SK-N-SH (cell line): ENCODE results near the gene FAM120A.

Experiments
- CTCF ChIP-seq: fragments of 200-600 bp; sonication (generic); IDR thresholded peaks from 2 replicates; pipeline ENCODE4 v1.6.1; 2017; ENCODE audit warnings: antibody characterized with exemption, mild to moderate bottlenecking, moderate library complexity
- ELF1 ChIP-seq: IDR thresholded peaks from 2 replicates; pipeline ENCODE4 v1.4.0; 2012
- MXI1 ChIP-seq: IDR thresholded peaks from 2 replicates; pipeline ENCODE4 v1.6.1; 2012; ENCODE audit warnings: mild to moderate bottlenecking, low read depth, low read length, improper control_type of control experiment
- TCF12 ChIP-seq: IDR thresholded peaks from 2 replicates; pipeline ENCODE4 v1.4.0; 2012
- TEAD4 ChIP-seq: IDR thresholded peaks from 2 replicates; pipeline ENCODE4 v1.4.0; 2012; ENCODE audit warnings: mild to moderate bottlenecking, borderline replicate concordance; ENCODE audit not compliant: insufficient read depth
- TF ChIP-seq, protein P1 (sequence below): fragments of 150-350 bp; IDR thresholded peaks from 2 replicates; pipeline ENCODE4 v1.6.1; 2017; ENCODE audit warnings: antibody characterized with exemption, low read length, low read depth, borderline replicate concordance
- TF ChIP-seq, protein P2 (sequence below): IDR thresholded peaks from 2 replicates; pipeline ENCODE4 v1.4.0; 2012; ENCODE audit warnings: low read depth, borderline replicate concordance

DNA sequence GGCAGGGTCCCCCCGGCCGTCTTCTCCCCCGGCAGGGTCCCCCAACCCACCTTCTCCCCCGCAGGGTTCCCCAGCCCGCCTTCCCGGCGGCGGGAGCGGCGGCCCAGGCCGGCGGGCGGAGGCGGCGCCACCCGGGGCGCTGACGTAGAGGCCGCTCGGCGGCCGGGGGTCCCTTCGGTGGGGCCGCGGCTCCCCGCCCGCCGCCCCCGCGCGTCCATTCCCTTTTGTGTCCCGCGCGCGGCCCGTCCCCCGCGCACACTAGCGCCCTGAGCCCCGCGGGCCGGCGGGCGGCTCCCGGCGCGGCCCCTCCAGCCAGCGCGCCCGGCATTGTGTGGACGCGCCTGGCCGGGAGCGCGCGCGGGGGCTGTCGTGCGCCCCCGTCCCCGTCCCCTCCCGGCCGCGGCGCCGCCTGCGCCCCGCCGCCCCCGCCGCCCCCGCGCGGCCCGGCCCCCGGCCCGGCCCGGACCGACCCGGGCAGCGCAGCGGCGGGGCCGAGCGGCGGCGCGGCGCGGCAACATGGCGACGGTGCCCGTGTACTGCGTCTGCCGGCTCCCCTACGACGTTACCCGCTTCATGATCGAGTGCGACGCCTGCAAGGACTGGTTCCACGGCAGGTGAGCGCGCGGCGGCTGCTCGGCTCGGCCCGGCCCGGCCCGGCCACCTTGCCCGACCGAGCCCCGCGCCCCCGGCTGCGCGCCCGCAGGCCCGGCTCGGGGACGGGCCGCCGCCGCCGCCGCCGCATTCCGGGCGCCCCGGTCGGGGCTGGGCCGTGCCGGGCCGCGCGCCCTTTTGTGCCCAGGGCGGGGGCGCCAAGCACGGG, 125.0 kb downstream of the FAM120A start, which contains the start of gene PHF2:
- TF ChIP-seq ELF1 = no peak
- TF ChIP-seq CTCF = no peak
- TF ChIP-seq TCF12 = no peak
- TF ChIP-seq, protein P1, sequence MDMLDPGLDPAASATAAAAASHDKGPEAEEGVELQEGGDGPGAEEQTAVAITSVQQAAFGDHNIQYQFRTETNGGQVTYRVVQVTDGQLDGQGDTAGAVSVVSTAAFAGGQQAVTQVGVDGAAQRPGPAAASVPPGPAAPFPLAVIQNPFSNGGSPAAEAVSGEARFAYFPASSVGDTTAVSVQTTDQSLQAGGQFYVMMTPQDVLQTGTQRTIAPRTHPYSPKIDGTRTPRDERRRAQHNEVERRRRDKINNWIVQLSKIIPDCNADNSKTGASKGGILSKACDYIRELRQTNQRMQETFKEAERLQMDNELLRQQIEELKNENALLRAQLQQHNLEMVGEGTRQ = no peak
- TF ChIP-seq TEAD4 = no peak
- TF ChIP-seq, protein P2, sequence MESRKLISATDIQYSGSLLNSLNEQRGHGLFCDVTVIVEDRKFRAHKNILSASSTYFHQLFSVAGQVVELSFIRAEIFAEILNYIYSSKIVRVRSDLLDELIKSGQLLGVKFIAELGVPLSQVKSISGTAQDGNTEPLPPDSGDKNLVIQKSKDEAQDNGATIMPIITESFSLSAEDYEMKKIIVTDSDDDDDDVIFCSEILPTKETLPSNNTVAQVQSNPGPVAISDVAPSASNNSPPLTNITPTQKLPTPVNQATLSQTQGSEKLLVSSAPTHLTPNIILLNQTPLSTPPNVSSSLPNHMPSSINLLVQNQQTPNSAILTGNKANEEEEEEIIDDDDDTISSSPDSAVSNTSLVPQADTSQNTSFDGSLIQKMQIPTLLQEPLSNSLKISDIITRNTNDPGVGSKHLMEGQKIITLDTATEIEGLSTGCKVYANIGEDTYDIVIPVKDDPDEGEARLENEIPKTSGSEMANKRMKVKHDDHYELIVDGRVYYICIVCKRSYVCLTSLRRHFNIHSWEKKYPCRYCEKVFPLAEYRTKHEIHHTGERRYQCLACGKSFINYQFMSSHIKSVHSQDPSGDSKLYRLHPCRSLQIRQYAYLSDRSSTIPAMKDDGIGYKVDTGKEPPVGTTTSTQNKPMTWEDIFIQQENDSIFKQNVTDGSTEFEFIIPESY = no peak
- TF ChIP-seq MXI1 = no peak
